HEK293 (cell line): ENCODE data around the gene SPIRE1.

ENCODE experiments used
- CTCF ChIP-seq: fragments of 450-650 bp; formaldehyde crosslinking; IDR thresholded peaks from 2 replicates; pipeline ENCODE4 v1.5.1; 2016; ENCODE audit warnings: missing biosample characterization, missing genetic modification characterization
- ZNF148 ChIP-seq: fragments of 450-650 bp; formaldehyde crosslinking; IDR thresholded peaks from 2 replicates; pipeline ENCODE4 v1.5.0; 2017; ENCODE audit warnings: missing biosample characterization, missing genetic modification characterization, borderline replicate concordance

- TF ChIP-seq ZNF148 (tag by site-specific recombination) (no peak), CTCF (tag by site-specific recombination) (no peak)
Measured at GRCh38 chr18:12692206-12692605, 34.3 kb upstream of the SPIRE1 start.
